MCF 10A (cell line): ENCODE results near the gene DGLUCY. TPM values are rescaled to one million over a fixed set of nuclear protein-coding genes. Genes with fewer than 3 reads are reported as not detected.
"Not testable (repeated sequence)": the region's sequence is repeated elsewhere in the genome, so short reads cannot be mapped to it uniquely, and the experiment has no call there.

Experiments
- BruUV-seq: library from RNA; stranded (reverse); fragments of 400-500 nt; replicated peaks from 2 replicates; lab custom pipeline; 2021; lab: Mats Ljungman, UMichigan
- CTCF ChIA-PET: fragments of 300-600 bp; sonication (Branson Sonifier 250); formaldehyde crosslinking; extraction: SDS; loops from one replicate; lab custom pipeline; 2021; ENCODE audit warnings: antibody characterized with exemption, inconsistent platforms; lab: Yijun Ruan, JAX
- POLR2A ChIA-PET: fragments of 300-600, 350-650 bp; sonication (Branson Sonifier 250); formaldehyde crosslinking; extraction: SDS; loops from one replicate; lab custom pipeline; 2020; ENCODE audit warnings: antibody characterized with exemption, inconsistent platforms; lab: Yijun Ruan, JAX
- DNase-seq: peaks from one replicate; pipeline ENCODE4 v3.0.0-alpha.2; 2018; ENCODE audit not compliant: unreplicated experiment
- H3K27ac Mint-ChIP-seq: one replicate; pipeline ENCODE4 v1.8.0; 2022; ENCODE audit warnings: mild to moderate bottlenecking, low read depth, mixed read lengths; ENCODE audit not compliant: unreplicated experiment
- H3K27me3 Mint-ChIP-seq: one replicate; pipeline ENCODE4 v1.8.0; 2022; ENCODE audit warnings: mixed read lengths; ENCODE audit not compliant: insufficient read depth, unreplicated experiment
- H3K36me3 Mint-ChIP-seq: one replicate; pipeline ENCODE4 v1.8.0; 2022; ENCODE audit warnings: mild to moderate bottlenecking, moderate library complexity, mixed read lengths; ENCODE audit not compliant: insufficient read depth, unreplicated experiment
- H3K4me1 Mint-ChIP-seq: one replicate; pipeline ENCODE4 v1.8.0; 2022; ENCODE audit warnings: mixed read lengths; ENCODE audit not compliant: insufficient read depth, unreplicated experiment
- H3K4me3 Mint-ChIP-seq: one replicate; pipeline ENCODE4 v1.8.0; 2022; ENCODE audit warnings: mild to moderate bottlenecking, moderate library complexity, mixed read lengths; ENCODE audit not compliant: unreplicated experiment
- H3K9me3 Mint-ChIP-seq: one replicate; pipeline ENCODE4 v1.8.0; 2022; ENCODE audit warnings: mixed read lengths; ENCODE audit not compliant: unreplicated experiment
- CTCF ChIP-seq: fragments of 200-600 bp; IDR thresholded peaks from one replicate; pipeline ENCODE4 v1.8.0; 2022; ENCODE audit warnings: antibody characterized with exemption, mild to moderate bottlenecking; ENCODE audit not compliant: unreplicated experiment
- intact Hi-C: fragments of 100-400 bp; cut with micrococcal nuclease; formaldehyde crosslinking; loops from 2 replicates; pipeline ENCODE4 v1.14.1; 2022
- total RNA-seq: library from RNA; stranded (reverse); gene quantifications from 2 replicates; pipeline ENCODE4 v1.2.3, GENCODE V29; 2022

DGLUCY gene
- total RNA-seq, 1 experiment from 2014 or later, result 11.7 TPM

GRCh38 chr14:91119556-91120311 is 5.9 kb downstream of the DGLUCY start:
- no TSS peak for BruUV-seq
- peak; percentile 49 for DNase-seq
- ChIA-PET POLR2A (interaction anchor here (0.7 to 2.3 kb wide), 6 partner anchors 8 to 112 kb away, joined by 3 to 9 read pairs (median 4); partner anchors contain the start of gene RPS6KA5), CTCF (interaction anchor here (0.5 to 1.1 kb wide), 4 partner anchors 39 to 217 kb away, joined by 3 to 4 read pairs (median 3); no protein-coding TSS in a partner anchor)
- TF ChIP-seq CTCF, result no peak
- peaks cover 19% of the 10 kb centered on the region for H3K36me3 Mint-ChIP-seq
- H3K27me3 Mint-ChIP-seq, result no peaks in the 10 kb centered on the region
- H3K4me3 Mint-ChIP-seq, result no peak overlapping the region
- H3K27ac Mint-ChIP-seq, result peak overlapping the region; percentile 29
- H3K4me1 Mint-ChIP-seq, result peaks cover 33% of the 10 kb centered on the region
- no peaks in the 10 kb centered on the region for H3K9me3 Mint-ChIP-seq
- intact Hi-C loops, result no loop called here

GRCh38 chr14:91123201-91123600 is 9.3 kb downstream of the DGLUCY start:
- ChIA-PET CTCF (interaction anchor here (0.6 to 2.2 kb wide), 3 partner anchors 16 to 125 kb away, joined by 3 to 7 read pairs (median 4); no protein-coding TSS in a partner anchor), POLR2A (interaction anchor here (1.2 to 5.2 kb wide), 2 partner anchors 9 to 62 kb away, joined by 4 to 29 read pairs; partner anchors contain the start of gene DGLUCY)
- H3K27ac Mint-ChIP-seq, result no peak overlapping the region
- TF ChIP-seq CTCF, result no peak
- H3K4me1 Mint-ChIP-seq, result peaks cover 32% of the 10 kb centered on the region
- H3K36me3 Mint-ChIP-seq, result peaks cover 33% of the 10 kb centered on the region
- intact Hi-C loops, result no loop called here
- no peak for DNase-seq
- H3K9me3 Mint-ChIP-seq, result no peaks in the 10 kb centered on the region
- no peak overlapping the region for H3K4me3 Mint-ChIP-seq
- no TSS peak for BruUV-seq
- no peaks in the 10 kb centered on the region for H3K27me3 Mint-ChIP-seq

- DNase-seq, BruUV-seq: not testable (repeated sequence)
- peak overlapping the region; percentile 31 for H3K27ac Mint-ChIP-seq
Measured at GRCh38 chr14:91124406-91125270, 10.8 kb downstream of the DGLUCY start.

GRCh38 chr14:91125271-91125660 is 11.4 kb downstream of the DGLUCY start:
- no peak overlapping the region for H3K4me3 Mint-ChIP-seq

More at GRCh38 chr14:91124406-91125270, 10.8 kb downstream of the DGLUCY start:
- peaks cover 23% of the 10 kb centered on the region for H3K36me3 Mint-ChIP-seq
- ChIA-PET POLR2A (interaction anchor here (0.6 to 5.2 kb wide), 3 partner anchors 10 to 66 kb away, joined by 4 to 29 read pairs (median 4); partner anchors contain the start of gene DGLUCY), CTCF (interaction anchor here (0.8 to 2.2 kb wide), 4 partner anchors 15 to 222 kb away, joined by 3 to 7 read pairs (median 4); no protein-coding TSS in a partner anchor)
- H3K4me3 Mint-ChIP-seq, H3K9me3 Mint-ChIP-seq, intact Hi-C loops, H3K27me3 Mint-ChIP-seq: not testable (repeated sequence)
- H3K4me1 Mint-ChIP-seq, result peaks cover 25% of the 10 kb centered on the region

More at GRCh38 chr14:91125271-91125660, 11.4 kb downstream of the DGLUCY start:
- H3K9me3 Mint-ChIP-seq, result no peaks in the 10 kb centered on the region
- ChIA-PET POLR2A (interaction anchor here (5.2 kb wide), 1 partner anchor 11 kb away, joined by 29 read pairs; the partner anchor contains the start of gene DGLUCY), CTCF (interaction anchor here (0.8 to 2.2 kb wide), 2 partner anchors 48 to 223 kb away, joined by 3 to 7 read pairs; no protein-coding TSS in a partner anchor)
- intact Hi-C loops, result no loop called here
- H3K4me1 Mint-ChIP-seq, result peaks cover 18% of the 10 kb centered on the region
- TF ChIP-seq CTCF, result no peak
- no peak for DNase-seq
- BruUV-seq, result no TSS peak
- H3K27me3 Mint-ChIP-seq, result no peaks in the 10 kb centered on the region
- H3K27ac Mint-ChIP-seq, result peak overlapping the region; percentile 31
- H3K36me3 Mint-ChIP-seq, result peaks cover 16% of the 10 kb centered on the region
